ENCODE results near the gene RNF19B. TPM values are rescaled to one million over a fixed set of nuclear protein-coding genes. Genes with fewer than 3 reads are reported as not detected.

RNF19B gene
- total RNA-seq, 3 donors from 2014 or later (not counting 1 experiment from before 2014, with no cell fraction given), result 44.2 to 110 (median 54.3) TPM

GRCh38 chr1:32991819-32992488 lies 27.3 kb upstream of the RNF19B start:
- Mint-ChIP-seq H3K4me3 (no peak overlapping the region), H3K27me3 (ENCODE audit: low read depth in 2 of 2) (no peaks in the 10 kb centered on the region), H3K4me1 (peaks cover 20 to 25% of the 10 kb centered on the region in 2 donors), H3K27ac (peak overlapping the region; percentile 13 to 75), H3K9me3 (no peaks in the 10 kb centered on the region), H3K36me3 (no peaks in the 10 kb centered on the region)
- no peaks in the 10 kb centered on the region for H3K36me3 ChIP-seq (ENCODE audit: control insufficient read depth, insufficient read depth, low read length)
- ATAC-seq, result no peak
- H3K4me1 ChIP-seq (ENCODE audit: control insufficient read depth, insufficient read depth, low read length), result peaks cover 39% of the 10 kb centered on the region
- H3K27ac ChIP-seq (ENCODE audit: low read length), result peak overlapping the region; percentile 69
- no peaks in the 10 kb centered on the region for H3K9me3 ChIP-seq (ENCODE audit: control insufficient read depth, insufficient read depth, low read length)
- no peak overlapping the region for H3K4me3 ChIP-seq (ENCODE audit: low read length)
- intact Hi-C loops (cut with micrococcal nuclease), result no loop called here
- DNase-seq, result no peak
- WGBS (ENCODE audit: insufficient coverage), result 65% methylated on average over 9 of the region's 9 CpGs
- TF ChIP-seq, protein P1, sequence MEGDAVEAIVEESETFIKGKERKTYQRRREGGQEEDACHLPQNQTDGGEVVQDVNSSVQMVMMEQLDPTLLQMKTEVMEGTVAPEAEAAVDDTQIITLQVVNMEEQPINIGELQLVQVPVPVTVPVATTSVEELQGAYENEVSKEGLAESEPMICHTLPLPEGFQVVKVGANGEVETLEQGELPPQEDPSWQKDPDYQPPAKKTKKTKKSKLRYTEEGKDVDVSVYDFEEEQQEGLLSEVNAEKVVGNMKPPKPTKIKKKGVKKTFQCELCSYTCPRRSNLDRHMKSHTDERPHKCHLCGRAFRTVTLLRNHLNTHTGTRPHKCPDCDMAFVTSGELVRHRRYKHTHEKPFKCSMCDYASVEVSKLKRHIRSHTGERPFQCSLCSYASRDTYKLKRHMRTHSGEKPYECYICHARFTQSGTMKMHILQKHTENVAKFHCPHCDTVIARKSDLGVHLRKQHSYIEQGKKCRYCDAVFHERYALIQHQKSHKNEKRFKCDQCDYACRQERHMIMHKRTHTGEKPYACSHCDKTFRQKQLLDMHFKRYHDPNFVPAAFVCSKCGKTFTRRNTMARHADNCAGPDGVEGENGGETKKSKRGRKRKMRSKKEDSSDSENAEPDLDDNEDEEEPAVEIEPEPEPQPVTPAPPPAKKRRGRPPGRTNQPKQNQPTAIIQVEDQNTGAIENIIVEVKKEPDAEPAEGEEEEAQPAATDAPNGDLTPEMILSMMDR (IDR thresholded peaks at IDR 0.05), result no peak
- no peaks in the 10 kb centered on the region for H3K27me3 ChIP-seq (ENCODE audit: control insufficient read depth, insufficient read depth, low read length)

DNA sequence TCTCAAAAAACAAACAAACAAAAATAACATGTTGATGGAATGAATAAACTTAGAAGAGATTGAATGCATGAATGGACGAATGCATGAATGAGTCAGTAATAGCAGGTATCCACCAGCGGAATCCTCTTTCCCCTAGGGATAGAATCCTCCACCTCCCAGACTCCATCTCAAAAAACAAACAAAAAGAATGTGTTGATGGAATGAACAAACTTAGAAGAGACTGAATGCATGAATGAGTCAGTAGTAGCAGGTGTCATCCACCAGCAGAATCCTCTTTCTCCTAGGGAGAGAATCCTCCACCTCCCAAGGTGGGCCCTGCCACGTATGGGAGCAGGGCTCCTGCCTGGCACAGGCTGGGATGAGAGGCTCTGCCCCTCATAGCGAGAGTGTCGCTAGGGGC lies 26.8 kb upstream of the RNF19B start:
- peaks cover 39% of the 10 kb centered on the region for H3K4me1 ChIP-seq (ENCODE audit: control insufficient read depth, insufficient read depth, low read length)

GRCh38 chr1:32990887-32991286 lies 26.3 kb upstream of the RNF19B start:
- TF ChIP-seq, protein P1 (IDR thresholded peaks at IDR 0.05), result no peak

More for the DNA sequence above, 26.8 kb upstream of the RNF19B start:
- Histone ChIP-seq H3K36me3 (ENCODE audit: control insufficient read depth, insufficient read depth, low read length) (no peaks in the 10 kb centered on the region), H3K9me3 (ENCODE audit: control insufficient read depth, insufficient read depth, low read length) (no peaks in the 10 kb centered on the region), H3K27me3 (ENCODE audit: control insufficient read depth, insufficient read depth, low read length) (no peaks in the 10 kb centered on the region), H3K27ac (ENCODE audit: low read length) (peak overlapping the region; percentile 69), H3K4me3 (ENCODE audit: low read length) (no peak overlapping the region)
- intact Hi-C loops (cut with micrococcal nuclease), result no loop called here
- peaks cover 20 to 25% of the 10 kb centered on the region in 2 donors for H3K4me1 Mint-ChIP-seq
- H3K27ac Mint-ChIP-seq, result no peak overlapping the region
- TF ChIP-seq, protein P1 (IDR thresholded peaks at IDR 0.05), result no peak
- 96% methylated on average over 3 of the region's 5 CpGs for WGBS (ENCODE audit: insufficient coverage)
- H3K36me3 Mint-ChIP-seq, result no peaks in the 10 kb centered on the region
- no peaks in the 10 kb centered on the region for H3K27me3 Mint-ChIP-seq (ENCODE audit: low read depth in 2 of 2)
- no peak overlapping the region for H3K4me3 Mint-ChIP-seq
- no peak for DNase-seq
- H3K9me3 Mint-ChIP-seq, result no peaks in the 10 kb centered on the region
- ATAC-seq, result no peak

More at GRCh38 chr1:32990887-32991286, 26.3 kb upstream of the RNF19B start:
- Histone ChIP-seq H3K27me3 (ENCODE audit: control insufficient read depth, insufficient read depth, low read length) (no peaks in the 10 kb centered on the region), H3K36me3 (ENCODE audit: control insufficient read depth, insufficient read depth, low read length) (no peaks in the 10 kb centered on the region), H3K27ac (ENCODE audit: low read length) (no peak overlapping the region), H3K4me3 (ENCODE audit: low read length) (no peak overlapping the region), H3K4me1 (ENCODE audit: control insufficient read depth, insufficient read depth, low read length) (peaks cover 39% of the 10 kb centered on the region), H3K9me3 (ENCODE audit: control insufficient read depth, insufficient read depth, low read length) (no peaks in the 10 kb centered on the region)
- Mint-ChIP-seq H3K27me3 (ENCODE audit: low read depth in 2 of 2) (no peaks in the 10 kb centered on the region), H3K36me3 (no peaks in the 10 kb centered on the region), H3K4me1 (peaks cover 20 to 25% of the 10 kb centered on the region in 2 donors), H3K4me3 (no peak overlapping the region), H3K9me3 (no peaks in the 10 kb centered on the region), H3K27ac (no peak overlapping the region)
- WGBS (ENCODE audit: insufficient coverage), result 96% methylated on average over 5 of the region's 5 CpGs
- intact Hi-C loops (cut with micrococcal nuclease), result no loop called here
- ATAC-seq, result no peak
- no peak for DNase-seq

Data from natural killer cell (primary cell).